A549 (cell line): Measurements from ENCODE around the gene RIIAD1. TPM values are rescaled to one million over a fixed set of nuclear protein-coding genes. Genes with fewer than 3 reads are reported as not detected.
A peak's percentile ranks its signal among the peaks of the same experiment; 100 is the strongest.

Experiments
- ATAC-seq, 2 experiments: fragments of 200-7000 bp in 1 of 2; fragments of >200 bp in 1 of 2; cut with Nextera tagmentation in 1 of 2; cut with Tn5 transposase in 1 of 2; 3 replicates each; pipeline versions ENCODE4 v1.8.0 to v1.9.1; 2018 to 2020; ENCODE audit warnings: mild to moderate bottlenecking in 1 of 2, moderate library complexity in 1 of 2
- CTCF ChIA-PET: fragments of 300-600 bp; sonication (Branson Sonifier 250); formaldehyde crosslinking; extraction: SDS; loops from one replicate; lab custom pipeline; 2021; ENCODE audit warnings: antibody characterized with exemption, inconsistent platforms; lab: Yijun Ruan, JAX
- POLR2A ChIA-PET: fragments of 350-600 bp; formaldehyde crosslinking; extraction: SDS; loops from one replicate; lab custom pipeline; 2021; ENCODE audit warnings: antibody characterized with exemption, inconsistent platforms; lab: Yijun Ruan, JAX
- DNase-seq, 2 experiments: peaks; one replicate each; pipeline versions ENCODE4 v3.0.0 to v3.0.0-alpha.2; 2011 to 2016; ENCODE audit warnings: low read depth in 1 of 2, low spot score in 1 of 2
- FAIRE-seq: peaks from 2 replicates; lab custom pipeline; 2011; peaks lifted over from hg19 to GRCh38; lab: Jason Lieb, UNC
- H3K27ac ChIP-seq, 2 experiments: fragments of >200 bp; sonication (Bioruptor Twin); formaldehyde crosslinking; 3 replicates each; pipeline ENCODE4 v1.5.1; 2016 to 2017
- H3K4me1 ChIP-seq: fragments of >200 bp; sonication (Bioruptor Twin); formaldehyde crosslinking; 3 replicates; pipeline ENCODE4 v1.6.1; 2016
- H3K4me2 ChIP-seq: fragments of >200 bp; sonication (Bioruptor Twin); formaldehyde crosslinking; 3 replicates; pipeline ENCODE4 v1.6.1; 2016
- H3K4me3 ChIP-seq: fragments of >200 bp; sonication (Bioruptor Twin); formaldehyde crosslinking; 3 replicates; pipeline ENCODE4 v1.5.1; 2016
- H3K9me3 ChIP-seq: fragments of >200 bp; sonication (Bioruptor Twin); formaldehyde crosslinking; 3 replicates; pipeline ENCODE4 v1.6.1; 2016
- CBX8 ChIP-seq: fragments of 200-600 bp; sonication (generic); IDR thresholded peaks from 2 replicates; pipeline ENCODE4 v1.6.1; 2016
- CHD4 ChIP-seq: fragments of 200-600 bp; sonication (generic); IDR thresholded peaks from 2 replicates; pipeline ENCODE4 v1.6.1; 2016; ENCODE audit warnings: antibody characterized with exemption, mild to moderate bottlenecking, borderline replicate concordance
- CTCF ChIP-seq: fragments of >200 bp; sonication (Bioruptor Twin); formaldehyde crosslinking; IDR thresholded peaks from 3 replicates; pipeline ENCODE4 v1.5.1; 2016
- E2F6 ChIP-seq: IDR thresholded peaks from 2 replicates; pipeline ENCODE4 v1.6.1; 2012; ENCODE audit warnings: low read depth, borderline replicate concordance
- EHF ChIP-seq: fragments of 250-450 bp; sonication (Bioruptor Pico); IDR thresholded peaks from 2 replicates; pipeline ENCODE4 v1.5.0; 2020; ENCODE audit warnings: mild to moderate bottlenecking
- ELK1 ChIP-seq: fragments of 150-350 bp; IDR thresholded peaks from 2 replicates; pipeline ENCODE4 v1.6.1; 2014; ENCODE audit warnings: low read depth, mild to moderate bottlenecking, low read length
- FOSL2 ChIP-seq, 2 experiments: fragments of 450-650 bp in 1 of 2; fragments of >200 bp in 1 of 2; sonication (Bioruptor Twin) in 1 of 2; formaldehyde crosslinking; IDR thresholded peaks; 2 replicates each; pipeline versions ENCODE4 v1.5.0 to v1.6.1; 2016 to 2020; ENCODE audit warnings: mild to moderate bottlenecking in 1 of 2, moderate library complexity in 1 of 2
- HDAC2 ChIP-seq: fragments of 200-600 bp; sonication (generic); IDR thresholded peaks from 2 replicates; pipeline ENCODE4 v1.6.1; 2016
- HMGXB4 ChIP-seq: fragments of 250-450 bp; sonication (Bioruptor Pico); IDR thresholded peaks from 2 replicates; pipeline ENCODE4 v1.5.0; 2021; ENCODE audit warnings: mild to moderate bottlenecking, moderate library complexity, borderline replicate concordance
- JUNB ChIP-seq: fragments of >200 bp; sonication (Bioruptor Twin); formaldehyde crosslinking; IDR thresholded peaks from 2 replicates; pipeline ENCODE4 v1.6.1; 2016
- KDM1A ChIP-seq: fragments of 200-600 bp; sonication (generic); IDR thresholded peaks from 2 replicates; pipeline ENCODE4 v1.6.1; 2016; ENCODE audit warnings: low read depth, mild to moderate bottlenecking
- KDM5A ChIP-seq: fragments of 200-600 bp; sonication (generic); IDR thresholded peaks from 2 replicates; pipeline ENCODE4 v1.6.1; 2016; ENCODE audit warnings: antibody characterized with exemption, mild to moderate bottlenecking
- MAFK ChIP-seq: fragments of 450-650 bp; IDR thresholded peaks from 2 replicates; pipeline ENCODE4 v1.6.1; 2014; ENCODE audit not compliant: partially characterized antibody
- NR3C1 ChIP-seq: fragments of >200 bp; sonication (Bioruptor Twin); formaldehyde crosslinking; IDR thresholded peaks from 3 replicates; pipeline ENCODE4 v1.6.1; 2017
- POLR2A ChIP-seq: IDR thresholded peaks from 2 replicates; pipeline ENCODE4 v1.6.1; 2012; ENCODE audit warnings: mild to moderate bottlenecking, low read length
- RAD21 ChIP-seq, 2 experiments: fragments of >200 bp in 1 of 2; sonication (Bioruptor Twin) in 1 of 2; formaldehyde crosslinking in 1 of 2; IDR thresholded peaks in 1 of 2; conservative IDR thresholded peaks in 1 of 2; 2 replicates in 1 of 2; 3 replicates in 1 of 2; pipeline ENCODE4 v1.6.1; 2012 to 2018; ENCODE audit warnings: inconsistent platforms in 1 of 2
- RCOR1 ChIP-seq: fragments of 150-350 bp; IDR thresholded peaks from 2 replicates; pipeline ENCODE4 v1.6.1; 2014; ENCODE audit warnings: antibody characterized with exemption, low read length, low read depth
- REST ChIP-seq: fragments of 200-600 bp; sonication (generic); IDR thresholded peaks from 2 replicates; pipeline ENCODE4 v1.6.1; 2016; ENCODE audit warnings: antibody characterized with exemption, mild to moderate bottlenecking, moderate library complexity
- SMC3 ChIP-seq: fragments of >200 bp; sonication (Bioruptor Twin); formaldehyde crosslinking; IDR thresholded peaks from 3 replicates; pipeline ENCODE4 v1.6.1; 2018; ENCODE audit warnings: inconsistent platforms
- TP53 ChIP-seq: fragments of 250-450 bp; sonication (Bioruptor Pico); IDR thresholded peaks from 2 replicates; pipeline ENCODE4 v1.5.0; 2021; ENCODE audit warnings: mild to moderate bottlenecking, moderate library complexity
- USF2 ChIP-seq: fragments of 450-650 bp; IDR thresholded peaks from 2 replicates; pipeline ENCODE4 v1.6.1; 2014; ENCODE audit warnings: antibody characterized with exemption
- WGBS: methylation state at CpG from one replicate; pipeline ENCODE4 v1.1.6; 2017; ENCODE audit errors: missing lambda C conversion rate; 5-methylcytosine and 5-hydroxymethylcytosine counted together
- polyA plus RNA-seq, 4 experiments: library from polyadenylated mRNA; depleted of rRNA in 3 of 4; stranded (reverse); fragments of >200 nt; fragmentation: RNase III in 1 of 4; extraction: RNeasy Plus Mini Kit Qiagen cat#74134 plus additional on column Dnase treatment in 1 of 4; gene quantifications; 2 replicates in 3 of 4; 3 replicates in 1 of 4; pipeline ENCODE4 v1.2.3, GENCODE V29; 2011 to 2017

The RIIAD1 gene
- polyA plus RNA-seq, 2 of the 4 experiments (the other 2 are of a cell fraction): not detected

- Histone ChIP-seq H3K4me3 (no peak overlapping the region), H3K4me2 (no peak overlapping the region), H3K4me1 (no peaks in the 10 kb centered on the region), H3K9me3 (peaks cover 9% of the 10 kb centered on the region), H3K27ac (no peak overlapping the region)
- POLR2A ChIA-PET: no interaction called here
- ATAC-seq (no peak), FAIRE-seq (no peak), DNase-seq (no peak)
- TF ChIP-seq CTCF (no peak), KDM1A (no peak), TP53 (CRISPR knock-in tag) (no peak)
- CTCF ChIA-PET: interaction anchor here (1.0 to 3.1 kb wide), 9 partner anchors 15 to 456 kb away, joined by 3 to 17 read pairs (median 4); no protein-coding TSS in a partner anchor
These were observed 16.2 kb downstream of the RIIAD1 start for GRCh38 chr1:151737479-151737878.

- Histone ChIP-seq H3K4me1 (no peaks in the 10 kb centered on the region), H3K4me3 (no peak overlapping the region), H3K9me3 (peaks cover 9% of the 10 kb centered on the region), H3K27ac (no peak overlapping the region), H3K4me2 (no peak overlapping the region)
- ATAC-seq (no peak), DNase-seq (no peak), FAIRE-seq (no peak)
- TF ChIP-seq HDAC2 (no peak), MAFK (peak; percentile 74)
- POLR2A ChIA-PET: no interaction called here
- WGBS: 30% methylated on average over 3 of the region's 3 CpGs
- CTCF ChIA-PET: interaction anchor here (0.6 to 3.1 kb wide), 6 partner anchors 11 to 272 kb away, joined by 5 to 17 read pairs (median 7); no protein-coding TSS in a partner anchor
These were observed 18.5 kb downstream of the RIIAD1 start for GRCh38 chr1:151739590-151740355.

- ATAC-seq (no peak), FAIRE-seq (no peak), DNase-seq (no peak)
- no peak overlapping the region for H3K4me2 ChIP-seq
- POLR2A ChIA-PET: no interaction called here
- H3K9me3 ChIP-seq: peaks cover 9% of the 10 kb centered on the region
- H3K4me3 ChIP-seq: no peak overlapping the region
- CTCF ChIA-PET: interaction anchor here (0.9 to 1.4 kb wide), 2 partner anchors 15 to 148 kb away, joined by 3 to 5 read pairs; no protein-coding TSS in a partner anchor
- TF ChIP-seq SMC3: no peak
- TF ChIP-seq NR3C1: no peak
- no peak for TF ChIP-seq FOSL2 (IDR thresholded peaks at IDR 0.05)
- no peak for TF ChIP-seq FOSL2 (CRISPR knock-in tag; IDR thresholded peaks at IDR 0.05)
- TF ChIP-seq MAFK: no peak
- TF ChIP-seq EHF: no peak
- no peak for TF ChIP-seq POLR2A
- no peak for TF ChIP-seq RAD21 (conservative IDR thresholded peaks at IDR 0.05 in 1 of 2, IDR thresholded peaks at IDR 0.05 in 1 of 2)
- no peak for TF ChIP-seq USF2
- TF ChIP-seq ELK1: no peak
- TF ChIP-seq REST: no peak
- TF ChIP-seq E2F6: no peak
- no peak for TF ChIP-seq CBX8
- no peak for TF ChIP-seq KDM5A
- TF ChIP-seq CHD4: no peak
- TF ChIP-seq JUNB: no peak
- TF ChIP-seq HMGXB4: no peak
- TF ChIP-seq RCOR1: no peak
- no peaks in the 10 kb centered on the region for H3K4me1 ChIP-seq
- no peak overlapping the region for H3K27ac ChIP-seq
- WGBS: 67% methylated on average over 4 of the region's 4 CpGs
These were observed 20.2 kb downstream of the RIIAD1 start for GRCh38 chr1:151741516-151741915.
